Retinal pigment epithelial cell (primary cell): ENCODE data around the gene NCOR2.
A peak's percentile ranks its signal among the peaks of the same experiment; 100 is the strongest.

Experiments used
- DNase-seq: peaks from one replicate; pipeline ENCODE4 v3.0.0-alpha.2; 2010; ENCODE audit warnings: low read depth
- H3K4me3 ChIP-seq: 2 replicates; pipeline ENCODE4 v1.5.1; 2011; ENCODE audit warnings: mild to moderate bottlenecking, low read length, control low read depth, moderate library complexity
- CTCF ChIP-seq: conservative IDR thresholded peaks from 2 replicates; pipeline ENCODE4 v1.5.1; 2011; ENCODE audit warnings: low read depth, low read length, control low read depth, inconsistent platforms

NCOR2 gene

GRCh38 chr12:124610629-124611558, 43.5 kb upstream of the NCOR2 start:
- no peak overlapping the region for H3K4me3 ChIP-seq
- no peak for DNase-seq
- no peak for TF ChIP-seq CTCF

- H3K4me3 ChIP-seq: no peak overlapping the region
- no peak for DNase-seq
- TF ChIP-seq CTCF: no peak
Observed at GRCh38 chr12:124610021-124610612, 42.7 kb upstream of the NCOR2 start.

- no peak overlapping the region for H3K4me3 ChIP-seq
- peak; percentile 1 for TF ChIP-seq CTCF
- DNase-seq: peak; percentile 12
Observed at GRCh38 chr12:124609041-124609989, 41.9 kb upstream of the NCOR2 start.

- no peak for DNase-seq
- H3K4me3 ChIP-seq: no peak overlapping the region
- no peak for TF ChIP-seq CTCF
Observed at GRCh38 chr12:124608450-124608870, 41.0 kb upstream of the NCOR2 start.

GRCh38 chr12:124607681-124608425, 40.4 kb upstream of the NCOR2 start:
- no peak for TF ChIP-seq CTCF
- no peak overlapping the region for H3K4me3 ChIP-seq
- no peak for DNase-seq
